SJSA1 (cell line): ENCODE data around the gene SNX3. TPM values are rescaled to one million over a fixed set of nuclear protein-coding genes. Genes with fewer than 3 reads are reported as not detected.

Experiments
- DNase-seq, 2 experiments: peaks; one replicate each; pipeline ENCODE4 v3.0.0-alpha.2; 2015 to 2020; ENCODE audit warnings: low spot score in 2 of 2, low read depth in 1 of 2
- H3K27ac ChIP-seq: fragments of 250-450 bp; sonication (Bioruptor Pico); 2 replicates; pipeline ENCODE4 v1.5.1; 2020; ENCODE audit warnings: mild to moderate bottlenecking, moderate library complexity
- H3K27me3 ChIP-seq: fragments of 250-450 bp; sonication (Bioruptor Pico); replicated peaks from 2 replicates; pipeline ENCODE4 v1.5.1; 2020; ENCODE audit warnings: mild to moderate bottlenecking, moderate library complexity
- H3K36me3 ChIP-seq: fragments of 250-450 bp; sonication (Bioruptor Pico); 2 replicates; pipeline ENCODE4 v1.5.1; 2020; ENCODE audit warnings: mild to moderate bottlenecking
- H3K4me1 ChIP-seq: fragments of 250-450 bp; sonication (Bioruptor Pico); replicated peaks from 2 replicates; pipeline ENCODE4 v1.6.1; 2021; ENCODE audit warnings: mild to moderate bottlenecking
- H3K4me3 ChIP-seq: fragments of 250-450 bp; sonication (Bioruptor Pico); 2 replicates; pipeline ENCODE4 v1.5.1; 2020; ENCODE audit warnings: mild to moderate bottlenecking
- H3K9me3 ChIP-seq: fragments of 250-450 bp; sonication (Bioruptor Pico); replicated peaks from 2 replicates; pipeline ENCODE4 v1.5.1; 2020; ENCODE audit warnings: mild to moderate bottlenecking
- total RNA-seq: library from RNA; depleted of rRNA; stranded (reverse); fragments of >200 nt; shearing (Covaris generic); gene quantifications from 2 replicates; pipeline ENCODE4 v1.2.3, GENCODE V29; 2014

Gene SNX3
- total RNA-seq, 1 experiment from 2014 or later: 254 TPM

GRCh38 chr6:108179741-108180140 lies 81.1 kb downstream of the SNX3 start:
- H3K4me1 ChIP-seq: no peaks in the 10 kb centered on the region
- H3K9me3 ChIP-seq: no peaks in the 10 kb centered on the region
- H3K4me3 ChIP-seq: no peak overlapping the region
- H3K27me3 ChIP-seq: no peaks in the 10 kb centered on the region; the same call in 1 of the 2 replicates
- H3K27ac ChIP-seq: no peak overlapping the region
- no peak for DNase-seq
- H3K36me3 ChIP-seq: no peaks in the 10 kb centered on the region

GRCh38 chr6:108176281-108177089 lies 84.4 kb downstream of the SNX3 start:
- Histone ChIP-seq H3K4me3 (no peak overlapping the region), H3K36me3 (no peaks in the 10 kb centered on the region), H3K27ac (no peak overlapping the region), H3K4me1 (no peaks in the 10 kb centered on the region), H3K27me3 (no peaks in the 10 kb centered on the region; the same call in 1 of the 2 replicates), H3K9me3 (no peaks in the 10 kb centered on the region)
- DNase-seq: no peak

- Histone ChIP-seq H3K36me3 (no peaks in the 10 kb centered on the region), H3K4me3 (no peak overlapping the region), H3K9me3 (no peaks in the 10 kb centered on the region), H3K27ac (no peak overlapping the region), H3K27me3 (no peaks in the 10 kb centered on the region; the same call in 1 of the 2 replicates), H3K4me1 (no peaks in the 10 kb centered on the region)
- no peak for DNase-seq
Measured at GRCh38 chr6:108175592-108176279, 85.1 kb downstream of the SNX3 start.

- Histone ChIP-seq H3K27me3 (no peaks in the 10 kb centered on the region), H3K4me1 (no peaks in the 10 kb centered on the region), H3K4me3 (no peak overlapping the region), H3K27ac (no peak overlapping the region), H3K9me3 (no peaks in the 10 kb centered on the region), H3K36me3 (no peaks in the 10 kb centered on the region)
- DNase-seq: no peak
Measured at GRCh38 chr6:108175176-108175591, 85.7 kb downstream of the SNX3 start.

GRCh38 chr6:108174371-108175175 lies 86.3 kb downstream of the SNX3 start:
- Histone ChIP-seq H3K4me1 (no peaks in the 10 kb centered on the region), H3K27me3 (no peaks in the 10 kb centered on the region), H3K36me3 (no peaks in the 10 kb centered on the region), H3K27ac (no peak overlapping the region), H3K4me3 (no peak overlapping the region), H3K9me3 (no peaks in the 10 kb centered on the region)
- no peak for DNase-seq

- Histone ChIP-seq H3K4me1 (no peaks in the 10 kb centered on the region), H3K36me3 (no peaks in the 10 kb centered on the region), H3K4me3 (no peak overlapping the region), H3K9me3 (no peaks in the 10 kb centered on the region), H3K27me3 (no peaks in the 10 kb centered on the region), H3K27ac (no peak overlapping the region)
- no peak for DNase-seq
Measured at GRCh38 chr6:108171918-108172516, 88.8 kb downstream of the SNX3 start.

GRCh38 chr6:108171291-108171917 lies 89.4 kb downstream of the SNX3 start:
- Histone ChIP-seq H3K4me1 (peaks cover 3% of the 10 kb centered on the region; the same call in 1 of the 2 replicates), H3K36me3 (no peaks in the 10 kb centered on the region), H3K27me3 (peaks cover 3% of the 10 kb centered on the region), H3K27ac (no peak overlapping the region), H3K4me3 (no peak overlapping the region), H3K9me3 (no peaks in the 10 kb centered on the region)
- DNase-seq: no peak

- peaks cover 11% of the 10 kb centered on the region for H3K27me3 ChIP-seq
- no peaks in the 10 kb centered on the region for H3K36me3 ChIP-seq
- DNase-seq: no peak
Measured at GRCh38 chr6:108170332-108171290, 90.2 kb downstream of the SNX3 start.

GRCh38 chr6:108169464-108170331 lies 91.1 kb downstream of the SNX3 start:
- Histone ChIP-seq H3K27me3 (peaks cover 20% of the 10 kb centered on the region), H3K4me3 (no peak overlapping the region), H3K4me1 (peaks cover 20% of the 10 kb centered on the region), H3K9me3 (no peaks in the 10 kb centered on the region), H3K27ac (no peak overlapping the region), H3K36me3 (no peaks in the 10 kb centered on the region)
- peak in 1 of 2 experiments; percentile 40 for DNase-seq

More at GRCh38 chr6:108170332-108171290, 90.2 kb downstream of the SNX3 start:
- no peaks in the 10 kb centered on the region for H3K9me3 ChIP-seq
- H3K27ac ChIP-seq: no peak overlapping the region
- H3K4me3 ChIP-seq: no peak overlapping the region
- H3K4me1 ChIP-seq: peaks cover 11% of the 10 kb centered on the region

GRCh38 chr6:108168501-108169463 lies 92.1 kb downstream of the SNX3 start:
- peak in 1 of 2 experiments; percentile 41 for DNase-seq
- peaks cover 28% of the 10 kb centered on the region for H3K27me3 ChIP-seq
- H3K9me3 ChIP-seq: no peaks in the 10 kb centered on the region
- peaks cover 21% of the 10 kb centered on the region for H3K4me1 ChIP-seq
- H3K27ac ChIP-seq: no peak overlapping the region
- H3K36me3 ChIP-seq: no peaks in the 10 kb centered on the region
- no peak overlapping the region for H3K4me3 ChIP-seq

- H3K27ac ChIP-seq: no peak overlapping the region
- peaks cover 21% of the 10 kb centered on the region for H3K4me1 ChIP-seq
- H3K9me3 ChIP-seq: no peaks in the 10 kb centered on the region
- peaks cover 31% of the 10 kb centered on the region for H3K27me3 ChIP-seq
- no peak for DNase-seq
- no peaks in the 10 kb centered on the region for H3K36me3 ChIP-seq
- no peak overlapping the region for H3K4me3 ChIP-seq
Measured at GRCh38 chr6:108168090-108168463, 92.8 kb downstream of the SNX3 start.
